OCI-M1 (cell line): Measurements from ENCODE around the gene PML.
"Not testable (repeated sequence)": the region's sequence is repeated elsewhere in the genome, so short reads cannot be mapped to it uniquely, and the experiment has no call there.

Source experiments
- DNase-seq: peaks from one replicate; lab custom pipeline; 2025; lab: John Stamatoyannopoulos, UW

Gene PML

GRCh38 chr15:74062236-74062635 lies 67.7 kb downstream of the PML start:
- no peak for DNase-seq

GRCh38 chr15:74062671-74063070 lies 68.2 kb downstream of the PML start:
- no peak for DNase-seq

GRCh38 chr15:74063425-74064146 lies 69.1 kb downstream of the PML start:
- not testable (repeated sequence) for DNase-seq

GRCh38 chr15:74064183-74064582 lies 69.7 kb downstream of the PML start:
- not testable (repeated sequence) for DNase-seq

GRCh38 chr15:74064822-74065221 lies 70.3 kb downstream of the PML start:
- DNase-seq, result not testable (repeated sequence)

GRCh38 chr15:74065684-74066411 lies 71.3 kb downstream of the PML start:
- not testable (repeated sequence) for DNase-seq

- DNase-seq, result not testable (repeated sequence)
Measured at GRCh38 chr15:74071645-74072044, 77.1 kb downstream of the PML start.

GRCh38 chr15:74072132-74072531 lies 77.6 kb downstream of the PML start:
- not testable (repeated sequence) for DNase-seq

- not testable (repeated sequence) for DNase-seq
Measured at GRCh38 chr15:74072614-74073337, 78.3 kb downstream of the PML start.

GRCh38 chr15:74075781-74076180 lies 81.3 kb downstream of the PML start:
- DNase-seq, result not testable (repeated sequence)

GRCh38 chr15:74082450-74082849 lies 87.9 kb downstream of the PML start, which contains the start of gene GOLGA6A:
TSS of gene GOLGA6A (minus strand) at chr15:74082550. CDS start at chr15:74082509, 41 bp downstream.
- DNase-seq, result not testable (repeated sequence)

- not testable (repeated sequence) for DNase-seq
Measured at GRCh38 chr15:74094567-74094966, 100.1 kb downstream of the PML start.

GRCh38 chr15:74095610-74096009 lies 101.1 kb downstream of the PML start:
- DNase-seq, result not testable (repeated sequence)

- not testable (repeated sequence) for DNase-seq
Measured at GRCh38 chr15:74096753-74097474, 102.4 kb downstream of the PML start.
